Measurements from ENCODE around the gene CAPZB.

- TF ChIP-seq POLR2A (IDR thresholded peaks at IDR 0.05; ENCODE audit: low read depth, low read length) (no peak), POLR2AphosphoS5 (IDR thresholded peaks at IDR 0.05; ENCODE audit: low read depth, low read length) (no peak), TAF1 (IDR thresholded peaks at IDR 0.05; ENCODE audit: low read depth, low read length) (no peak)
These were observed 30.8 kb downstream of the CAPZB start for GRCh38 chr1:19454265-19455146.
